ENCODE results near the gene DCAF12. TPM values are rescaled to one million over a fixed set of nuclear protein-coding genes. Genes with fewer than 3 reads are reported as not detected.

The DCAF12 gene
- polyA plus RNA-seq, 1 of the 3 experiments (the other 2 are of a cell fraction) = 20.8 TPM

DNA sequence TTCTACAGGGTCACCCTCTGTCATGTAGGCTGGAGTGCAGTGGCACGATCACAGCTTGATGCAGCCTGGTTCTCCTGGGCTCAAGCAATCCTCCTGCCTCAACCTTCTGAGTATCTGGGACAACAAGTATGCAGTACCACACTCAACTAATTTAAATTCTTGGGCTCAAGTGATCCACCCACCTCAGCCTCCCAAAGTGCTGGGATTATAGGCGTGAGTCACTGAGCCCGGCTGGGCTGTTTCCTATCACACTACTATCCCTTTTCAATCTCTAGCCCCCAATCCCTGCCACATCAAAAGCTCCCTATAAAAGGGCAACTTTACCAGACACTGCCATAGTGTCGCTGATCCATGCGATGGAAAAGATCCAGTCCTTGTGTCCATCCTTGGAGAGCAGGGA, 20.4 kb downstream of the DCAF12 start:
- Histone ChIP-seq H3K4me1 (ENCODE audit: control insufficient read depth in 1 of 2, insufficient read depth in 2 of 2, low read depth in 1 of 2, low read length in 1 of 2) (no peaks in the 10 kb centered on the region), H3K9me2 (no peaks in the 10 kb centered on the region), H3K36me3 (replicated peaks in 1 of 2; ENCODE audit: control insufficient read depth in 1 of 2, insufficient read depth in 2 of 2, low read length in 1 of 2) (peaks cover 34 to 38% of the 10 kb centered on the region in 2 experiments), H3K4me3 (ENCODE audit: low read depth in 2 of 2, low read length in 1 of 2) (no peak overlapping the region), H3K9ac (no peak overlapping the region), H3K27me3 (ENCODE audit: insufficient read depth) (no peaks in the 10 kb centered on the region), H3K9me3 (no peaks in the 10 kb centered on the region), H4K20me1 (ENCODE audit: insufficient read depth) (no peaks in the 10 kb centered on the region), H2AFZ (ENCODE audit: low read depth) (no peak overlapping the region), H3K27ac (ENCODE audit: low read depth in 2 of 2, low read length in 1 of 2) (no peak overlapping the region), H3F3A (replicated peaks; ENCODE audit: insufficient read depth) (peaks cover 2% of the 10 kb centered on the region), H3K4me2 (no peak overlapping the region), H3K79me2 (ENCODE audit: insufficient read depth) (peaks cover 19% of the 10 kb centered on the region)
- POLR2A ChIA-PET = no interaction called here
- CTCF ChIA-PET = interaction anchor here (0.7 to 1.5 kb wide), 3 partner anchors 13 to 384 kb away, joined by 3 to 4 read pairs (median 3); no protein-coding TSS in a partner anchor
- DNase-seq = no peak
- 97% methylated on average over 5 of the region's 5 CpGs for WGBS (ENCODE audit: low lambda C conversion rate)
- TF ChIP-seq TEAD4 (IDR thresholded peaks at IDR 0.05; ENCODE audit: borderline replicate concordance, insufficient read depth) (no peak), FOXM1 (IDR thresholded peaks at IDR 0.05; ENCODE audit: low read depth) (no peak), GABPA (IDR thresholded peaks at IDR 0.05; ENCODE audit: low read depth) (no peak), RAD21 (IDR thresholded peaks at IDR 0.05; ENCODE audit: low read length) (no peak), CHD2 (IDR thresholded peaks at IDR 0.05; ENCODE audit: low read length, partially characterized antibody) (no peak), TAF1 (IDR thresholded peaks at IDR 0.05; ENCODE audit: borderline replicate concordance, low read depth, low read length) (no peak)

- H3K9me3 ChIP-seq = no peaks in the 10 kb centered on the region
- H3K4me2 ChIP-seq = no peak overlapping the region
- TF ChIP-seq, protein P1, sequence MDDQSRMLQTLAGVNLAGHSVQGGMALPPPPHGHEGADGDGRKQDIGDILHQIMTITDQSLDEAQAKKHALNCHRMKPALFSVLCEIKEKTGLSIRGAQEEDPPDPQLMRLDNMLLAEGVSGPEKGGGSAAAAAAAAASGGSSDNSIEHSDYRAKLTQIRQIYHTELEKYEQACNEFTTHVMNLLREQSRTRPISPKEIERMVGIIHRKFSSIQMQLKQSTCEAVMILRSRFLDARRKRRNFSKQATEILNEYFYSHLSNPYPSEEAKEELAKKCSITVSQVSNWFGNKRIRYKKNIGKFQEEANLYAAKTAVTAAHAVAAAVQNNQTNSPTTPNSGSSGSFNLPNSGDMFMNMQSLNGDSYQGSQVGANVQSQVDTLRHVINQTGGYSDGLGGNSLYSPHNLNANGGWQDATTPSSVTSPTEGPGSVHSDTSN (IDR thresholded peaks at IDR 0.05) = no peak
- TF ChIP-seq MAX (IDR thresholded peaks at IDR 0.05; ENCODE audit: low read depth) (no peak), RXRA (IDR thresholded peaks at IDR 0.05; ENCODE audit: borderline replicate concordance, low read depth) (no peak), NRF1 (IDR thresholded peaks at IDR 0.05; ENCODE audit: low read depth, low read length) (no peak), ELF1 (IDR thresholded peaks at IDR 0.05) (no peak), SMC3 (IDR thresholded peaks at IDR 0.05; ENCODE audit: low read depth, low read length) (no peak), FOSL2 (IDR thresholded peaks at IDR 0.05; ENCODE audit: borderline replicate concordance, low read depth) (no peak), YY1 (IDR thresholded peaks at IDR 0.05; ENCODE audit: low read depth) (no peak), EZH2phosphoT487 (IDR thresholded peaks at IDR 0.05; ENCODE audit: borderline replicate concordance, low read depth) (no peak), TEAD4 (IDR thresholded peaks at IDR 0.05; ENCODE audit: borderline replicate concordance, insufficient read depth) (no peak), GATA2 (CRISPR knock-in tag; IDR thresholded peaks at IDR 0.05) (no peak)
- H3K27me3 ChIP-seq (ENCODE audit: insufficient read depth) = no peaks in the 10 kb centered on the region
- no peak overlapping the region for H2AFZ ChIP-seq (ENCODE audit: low read depth)
- no peaks in the 10 kb centered on the region for H3K9me2 ChIP-seq
- H3K27ac ChIP-seq (ENCODE audit: low read depth in 2 of 2, low read length in 1 of 2) = no peak overlapping the region
- ChIA-PET POLR2A (no interaction called here), CTCF (no interaction called here)
- H3K9ac ChIP-seq = no peak overlapping the region
- 94% methylated on average over 11 of the region's 11 CpGs for WGBS (ENCODE audit: low lambda C conversion rate)
- H3K4me3 ChIP-seq (ENCODE audit: low read depth in 2 of 2, low read length in 1 of 2) = no peak overlapping the region
- H3K79me2 ChIP-seq (ENCODE audit: insufficient read depth) = no peaks in the 10 kb centered on the region
- DNase-seq = no peak
- peaks cover 31 to 50% of the 10 kb centered on the region in 2 experiments for H3K36me3 ChIP-seq (replicated peaks in 1 of 2; ENCODE audit: control insufficient read depth in 1 of 2, insufficient read depth in 2 of 2, low read length in 1 of 2)
- H4K20me1 ChIP-seq (ENCODE audit: insufficient read depth) = no peaks in the 10 kb centered on the region
- H3F3A ChIP-seq (replicated peaks; ENCODE audit: insufficient read depth) = peaks cover 3% of the 10 kb centered on the region
- H3K4me1 ChIP-seq (ENCODE audit: control insufficient read depth in 1 of 2, insufficient read depth in 2 of 2, low read depth in 1 of 2, low read length in 1 of 2) = no peaks in the 10 kb centered on the region
These were observed 23.7 kb downstream of the DCAF12 start for GRCh38 chr9:34102796-34103195.

All from SK-N-SH (cell line).